Measurements from ENCODE around the gene PTPRH.
"Not testable (repeated sequence)": the region's sequence is repeated elsewhere in the genome, so short reads cannot be mapped to it uniquely, and the experiment has no call there.

The PTPRH gene

DNA sequence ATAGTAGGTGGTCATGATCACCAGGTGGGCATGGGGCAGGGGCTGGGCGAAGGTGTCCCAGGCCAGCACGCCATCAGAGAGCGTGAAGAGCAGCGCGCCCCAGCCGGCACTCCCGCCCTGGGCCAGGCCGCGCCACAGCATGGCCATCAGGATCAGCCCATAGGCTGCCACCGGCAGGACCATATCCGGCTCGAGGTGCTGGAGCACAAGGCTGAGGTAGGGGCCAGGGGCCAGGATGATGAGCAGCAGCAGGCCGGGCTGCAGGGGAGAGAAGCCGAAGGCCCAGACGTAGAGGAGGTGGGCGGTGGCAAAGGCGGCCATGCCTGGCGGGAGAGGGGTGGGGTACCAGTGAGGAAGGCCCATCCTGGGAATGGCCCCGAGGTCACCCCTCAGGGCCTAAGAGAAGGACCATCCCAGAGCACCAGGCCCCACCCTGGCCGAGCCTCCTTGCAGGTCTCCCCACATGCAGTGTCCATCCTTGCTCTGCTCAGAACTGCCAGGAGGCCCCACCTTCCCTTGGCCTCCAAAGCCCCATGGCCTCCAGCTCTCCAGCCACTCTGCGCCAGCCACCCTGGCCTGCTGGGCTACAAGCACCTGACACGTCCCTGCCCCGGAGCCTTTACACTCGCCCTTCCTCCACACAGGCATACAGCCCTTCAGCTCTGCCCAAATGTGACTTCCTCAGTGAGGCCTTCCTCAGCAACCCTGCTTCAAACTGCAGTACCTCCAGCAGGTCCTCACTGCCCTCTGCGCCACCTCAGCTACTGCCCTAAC, 18.1 kb upstream of the PTPRH start:
- in situ Hi-C loops (cut with HindIII; ENCODE audit: low sequenced_read_pairs): no loop called here

DNA sequence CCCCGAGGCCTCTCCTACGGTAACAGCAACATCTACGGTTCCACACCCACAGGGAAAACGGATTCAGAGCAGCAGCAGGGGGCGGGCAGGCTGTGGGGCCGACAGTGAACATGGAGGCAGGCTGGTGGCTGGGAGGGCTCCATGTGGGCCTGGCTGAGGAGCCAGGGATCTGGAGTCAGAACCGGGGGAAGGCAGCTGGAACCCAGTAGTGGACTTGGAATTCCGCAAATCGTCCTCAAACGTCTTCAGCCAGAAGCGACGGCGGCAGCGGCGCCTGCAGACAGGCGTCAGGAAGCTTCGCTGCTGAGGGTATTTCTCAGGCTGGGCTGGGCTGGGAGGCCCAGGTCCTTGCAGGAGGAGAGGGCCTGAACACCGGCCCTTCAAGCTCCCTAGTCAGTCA, 17.5 kb upstream of the PTPRH start:
- in situ Hi-C loops (cut with HindIII; ENCODE audit: low sequenced_read_pairs): no loop called here

DNA sequence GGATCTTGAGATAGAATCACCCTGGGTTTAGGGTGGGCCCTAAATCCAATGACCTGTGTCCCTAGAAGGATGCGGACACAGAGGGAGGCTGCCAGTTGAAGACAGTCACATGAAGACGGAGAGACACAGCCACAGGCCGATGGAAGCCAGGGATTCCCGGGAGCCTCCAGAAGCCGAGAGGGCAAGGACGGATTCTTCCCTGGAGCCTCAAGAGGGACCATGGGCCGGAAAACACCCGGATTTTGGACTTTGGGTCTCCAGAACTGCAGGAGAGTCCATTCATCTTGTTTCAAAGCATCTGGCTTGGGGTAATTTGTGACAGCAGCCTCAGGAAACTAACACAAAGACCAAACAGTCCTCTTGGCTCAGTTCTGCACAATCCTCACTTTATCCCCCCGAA, 17.0 kb upstream of the PTPRH start:
- in situ Hi-C loops (cut with HindIII; ENCODE audit: low sequenced_read_pairs): no loop called here

DNA sequence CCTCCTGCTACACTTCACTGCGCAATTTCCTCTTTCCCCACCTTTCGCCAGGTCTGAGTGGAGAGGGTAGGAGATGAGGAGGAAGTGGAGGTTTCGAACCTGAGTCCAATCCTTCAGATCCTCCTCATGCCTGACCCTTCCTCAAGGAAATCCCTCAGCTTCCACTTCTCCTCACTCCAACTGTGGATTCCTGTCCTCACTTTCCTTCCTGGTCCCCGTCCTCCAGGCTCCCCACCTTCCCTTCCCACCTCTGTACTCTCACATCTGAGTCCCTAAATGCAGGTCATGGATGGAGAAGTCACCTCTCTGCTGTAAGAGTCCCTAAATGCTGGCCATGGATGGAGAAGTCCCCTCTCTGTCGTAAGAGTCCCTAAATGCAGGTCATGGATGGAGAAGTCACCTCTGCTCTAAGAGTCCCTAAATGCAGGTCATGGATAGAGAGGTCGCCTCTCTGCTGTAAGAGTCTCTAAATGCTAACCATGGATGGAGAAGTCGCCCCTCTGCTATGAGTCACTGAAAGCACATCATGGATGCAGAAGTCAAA, 16.2 kb upstream of the PTPRH start:
- in situ Hi-C loops (cut with HindIII; ENCODE audit: low sequenced_read_pairs): no loop called here

DNA sequence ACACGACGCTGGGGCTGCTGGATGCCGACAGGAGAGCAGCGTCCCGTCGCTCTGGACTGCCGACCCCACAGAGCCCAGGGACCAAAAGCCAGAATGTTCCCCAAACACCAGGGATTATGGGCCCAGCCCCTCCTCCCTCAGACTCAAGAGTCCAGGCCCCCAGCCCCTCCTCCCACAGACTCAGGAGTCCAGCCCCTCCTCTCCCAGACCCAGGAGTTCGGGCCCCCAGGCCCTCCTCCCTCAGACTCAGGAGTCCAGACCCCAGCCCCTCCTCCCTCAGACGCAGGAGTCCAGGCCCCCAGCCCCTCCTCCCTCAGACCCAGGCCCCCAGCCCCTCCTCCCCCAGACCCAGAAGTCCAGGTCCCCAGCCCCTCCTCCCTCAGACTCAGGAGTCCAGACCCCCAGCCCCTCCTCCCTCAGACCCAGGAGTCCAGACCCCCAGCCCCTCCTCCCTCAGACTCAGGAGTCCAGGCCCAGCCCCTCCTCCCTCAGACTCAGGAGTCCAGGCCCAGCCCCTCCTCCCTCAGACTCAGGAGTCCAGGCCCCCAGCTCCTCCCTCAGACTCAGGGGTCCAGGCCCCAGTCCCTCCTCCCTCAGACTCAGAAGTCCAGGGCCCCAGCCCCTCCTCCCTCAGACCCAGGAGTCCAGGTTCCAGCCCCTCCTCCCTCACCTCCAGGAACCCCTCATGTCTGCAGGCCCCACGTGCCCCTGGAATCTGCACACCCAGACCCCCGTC, 15.5 kb upstream of the PTPRH start:
- in situ Hi-C loops (cut with HindIII; ENCODE audit: low sequenced_read_pairs): not testable (repeated sequence)

DNA sequence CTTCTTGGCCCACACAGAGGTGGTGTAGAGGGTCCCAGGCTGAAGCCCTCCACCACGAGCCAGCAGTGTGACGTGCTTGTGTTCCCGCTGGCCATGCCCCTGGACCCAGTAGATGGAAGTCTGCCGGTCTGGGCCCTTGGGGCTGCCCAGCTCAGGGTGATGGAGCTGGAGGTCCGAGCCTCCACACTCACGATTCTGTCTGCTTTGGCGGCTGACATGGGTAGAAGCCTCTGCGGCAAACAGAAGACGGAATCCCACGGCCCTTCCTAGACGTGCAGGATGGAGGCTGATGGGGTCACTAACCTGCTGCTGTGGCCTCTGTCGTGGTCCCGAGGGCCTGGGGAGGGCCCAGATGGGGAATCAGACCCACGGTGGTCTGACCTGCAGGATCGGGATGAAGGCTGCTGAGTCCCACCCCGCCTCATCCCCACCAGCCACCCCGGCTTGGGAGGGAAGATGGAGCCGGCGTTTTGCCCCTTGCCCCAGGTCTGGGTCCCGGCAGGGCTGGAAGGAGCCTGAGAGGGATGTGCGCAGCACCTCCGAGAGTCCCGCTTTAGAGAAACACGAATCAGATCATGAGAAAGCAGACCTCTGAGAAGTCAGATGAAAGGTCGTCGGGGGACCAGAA, 14.9 kb upstream of the PTPRH start:
- in situ Hi-C loops (cut with HindIII; ENCODE audit: low sequenced_read_pairs): no loop called here

DNA sequence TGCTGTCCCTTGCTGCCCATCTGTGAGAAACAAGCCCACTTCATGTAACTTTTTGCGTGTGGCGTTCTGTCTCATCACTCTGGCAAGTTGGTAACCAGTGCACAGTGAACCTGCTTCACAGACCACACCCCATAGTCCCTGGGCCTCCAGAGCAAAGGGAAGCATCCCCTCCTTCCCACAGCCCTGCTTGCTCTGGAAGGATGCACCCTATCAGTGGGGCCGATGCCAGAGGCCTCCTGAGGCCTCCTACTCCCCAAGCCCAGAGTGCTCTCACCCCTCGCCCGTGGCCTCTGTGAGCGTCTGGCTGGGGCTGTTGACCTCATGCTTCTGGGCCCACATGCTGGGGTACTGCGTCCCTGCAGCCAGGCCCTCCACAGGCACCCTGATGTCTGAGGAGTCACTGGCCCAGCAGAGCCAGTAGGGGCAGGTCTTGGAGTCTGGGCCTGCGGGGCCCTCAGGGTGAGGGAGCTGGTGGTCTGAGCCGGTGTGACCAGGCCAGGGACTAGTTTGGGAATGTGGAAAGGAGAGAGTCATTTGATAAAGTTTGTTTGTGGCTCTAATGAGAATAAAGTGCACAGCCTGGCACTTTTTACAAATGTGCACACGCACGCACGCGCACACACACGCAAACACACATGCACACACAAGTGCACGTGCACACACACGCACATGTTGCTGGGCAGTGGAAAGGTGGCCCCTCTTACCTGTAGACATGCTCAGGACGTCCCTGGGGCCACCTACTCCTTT, 14.2 kb upstream of the PTPRH start:
- in situ Hi-C loops (cut with HindIII; ENCODE audit: low sequenced_read_pairs): no loop called here

DNA sequence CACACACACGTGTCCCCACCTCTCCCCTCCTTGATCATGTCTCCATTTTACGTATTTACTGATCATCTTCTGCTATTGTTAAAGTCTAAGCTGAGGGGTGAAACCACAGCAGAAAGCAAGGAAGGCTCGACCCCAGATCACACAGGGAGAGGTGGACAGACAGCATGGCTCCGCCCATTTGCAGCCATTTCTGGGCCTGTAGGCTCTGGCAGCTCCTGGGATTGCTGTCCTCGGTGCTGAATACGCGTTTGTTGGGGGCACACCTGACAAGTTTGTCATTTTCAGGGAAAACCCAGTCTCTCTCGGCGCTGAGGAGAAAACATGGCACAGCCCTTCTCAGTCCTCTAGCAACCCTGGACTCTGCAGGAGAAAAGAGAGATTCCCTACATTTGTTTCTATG, 11.2 kb upstream of the PTPRH start:
- in situ Hi-C loops (cut with HindIII; ENCODE audit: low sequenced_read_pairs): no loop called here

DNA sequence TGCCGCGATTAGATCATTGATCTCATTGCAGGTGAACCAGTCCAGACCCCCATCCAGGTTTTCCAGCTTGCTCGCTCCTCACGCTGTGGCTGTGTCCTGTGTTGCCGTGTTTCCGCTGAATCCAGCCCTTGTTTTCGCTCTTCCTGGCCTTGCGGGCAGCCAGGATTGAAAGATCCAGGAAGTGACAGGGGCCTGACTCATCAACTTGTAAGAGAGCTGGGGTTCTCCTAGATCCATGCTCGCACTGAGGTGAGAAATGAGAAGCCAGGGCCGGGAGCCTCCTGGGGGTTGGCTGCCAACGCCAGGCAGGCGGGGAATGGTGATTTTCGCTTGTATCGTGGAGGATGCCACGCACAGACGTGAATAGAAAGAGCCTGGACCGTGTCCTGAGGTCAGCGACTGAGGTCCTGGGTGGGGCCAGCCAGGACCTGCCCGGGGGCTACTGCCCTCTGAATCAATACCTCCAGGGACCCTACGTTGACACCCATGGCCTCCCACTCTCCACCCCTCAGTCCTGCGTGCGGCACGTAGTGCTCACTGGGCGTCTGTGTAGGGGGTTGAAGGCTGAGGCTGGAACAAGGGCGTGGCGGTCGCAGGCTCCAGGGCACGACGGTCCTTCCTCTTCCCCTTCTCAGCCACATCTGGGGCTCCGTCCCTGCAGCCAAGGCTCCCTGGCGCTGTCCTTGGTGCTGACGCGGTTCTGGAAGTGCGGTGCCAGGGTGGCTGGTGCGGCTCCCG, 7.3 kb upstream of the PTPRH start:
- in situ Hi-C loops (cut with HindIII; ENCODE audit: low sequenced_read_pairs): loop anchor here (10.0 kb wide), 1 partner anchor 138 kb away; the partner anchor contains the start of gene COX6B2

DNA sequence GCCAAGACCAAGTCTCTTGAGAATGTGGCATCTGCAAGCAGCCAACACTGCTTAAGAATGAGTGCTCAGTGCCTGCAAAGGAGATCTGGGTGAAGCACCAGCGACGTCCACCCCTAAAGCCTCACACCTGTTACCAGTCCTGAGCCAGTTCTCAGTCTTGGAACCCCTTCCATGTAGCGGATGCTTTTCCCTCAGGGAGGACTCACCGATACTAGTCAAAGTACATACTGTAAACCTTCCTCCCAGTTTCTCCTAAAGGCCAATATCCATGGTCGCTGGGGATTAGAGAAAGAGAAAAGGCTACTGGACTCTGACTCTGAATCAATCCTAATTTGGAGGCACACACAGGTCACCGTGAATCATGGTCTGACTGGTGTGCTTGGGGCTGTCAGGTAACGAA, 4.2 kb upstream of the PTPRH start:
- in situ Hi-C loops (cut with HindIII; ENCODE audit: low sequenced_read_pairs): loop anchor here (10.0 kb wide), 1 partner anchor 141 kb away; the partner anchor contains the start of gene COX6B2

DNA sequence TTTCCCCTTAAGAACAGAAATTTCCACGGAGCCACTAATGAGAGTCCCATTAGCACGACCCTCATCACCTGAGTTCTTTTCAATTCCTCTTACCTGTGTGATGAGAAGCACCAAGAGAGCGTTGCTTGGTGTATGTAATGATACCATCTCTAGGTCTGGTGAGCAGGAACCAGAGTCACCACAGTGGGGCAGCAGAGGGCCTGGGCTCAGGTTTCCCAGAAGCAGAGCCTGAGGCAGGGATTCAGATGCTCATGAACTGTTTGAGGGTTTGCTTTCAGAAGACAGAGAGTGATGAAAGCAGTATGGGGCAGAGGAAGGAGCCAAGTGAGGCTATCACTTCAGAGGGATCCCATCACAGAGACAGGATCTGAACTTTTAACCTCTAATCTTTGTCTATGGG, 3.1 kb upstream of the PTPRH start:
- in situ Hi-C loops (cut with HindIII; ENCODE audit: low sequenced_read_pairs): loop anchor here (10.0 kb wide), 1 partner anchor 142 kb away; the partner anchor contains the start of gene COX6B2

DNA sequence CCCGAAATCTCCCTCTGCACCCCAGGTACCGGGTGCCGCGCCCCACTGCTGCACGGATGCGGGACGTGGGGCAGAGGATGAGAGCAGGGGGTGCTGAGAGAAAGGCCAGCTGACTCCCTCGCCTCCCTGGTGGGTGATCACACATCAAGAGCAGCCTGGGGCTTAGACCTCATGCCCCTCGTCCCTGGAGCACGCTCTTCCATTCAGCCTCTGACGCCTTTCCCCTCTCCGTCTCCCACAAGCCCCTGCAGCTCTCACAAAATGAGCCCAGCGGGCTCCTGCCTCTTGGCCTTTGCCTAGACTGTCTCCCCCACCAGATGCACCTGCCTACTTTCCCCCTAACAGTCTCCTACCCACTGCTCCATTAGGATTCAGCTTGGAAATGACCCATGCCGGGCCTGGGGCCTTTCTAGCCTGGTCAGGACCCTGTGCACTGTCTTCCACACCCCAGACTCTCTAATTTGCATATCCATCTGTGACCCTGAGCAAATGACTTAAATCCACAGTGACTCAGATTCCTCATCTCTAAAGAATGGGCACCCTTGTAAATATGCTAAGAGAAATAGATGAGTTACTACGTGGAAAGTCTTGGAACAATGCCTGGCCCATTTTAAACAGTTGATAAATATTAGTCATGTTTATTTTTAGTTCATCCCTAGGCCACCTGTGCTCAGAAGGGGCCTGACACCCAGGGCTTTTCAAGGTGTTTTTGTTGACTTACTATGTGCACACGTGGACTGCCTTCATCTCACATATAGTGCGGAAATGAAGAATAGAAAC, 582 bp upstream of the PTPRH start:
- in situ Hi-C loops (cut with HindIII; ENCODE audit: low sequenced_read_pairs): loop anchor here (10.0 kb wide), 1 partner anchor 145 kb away; the partner anchor contains the start of gene COX6B2

DNA sequence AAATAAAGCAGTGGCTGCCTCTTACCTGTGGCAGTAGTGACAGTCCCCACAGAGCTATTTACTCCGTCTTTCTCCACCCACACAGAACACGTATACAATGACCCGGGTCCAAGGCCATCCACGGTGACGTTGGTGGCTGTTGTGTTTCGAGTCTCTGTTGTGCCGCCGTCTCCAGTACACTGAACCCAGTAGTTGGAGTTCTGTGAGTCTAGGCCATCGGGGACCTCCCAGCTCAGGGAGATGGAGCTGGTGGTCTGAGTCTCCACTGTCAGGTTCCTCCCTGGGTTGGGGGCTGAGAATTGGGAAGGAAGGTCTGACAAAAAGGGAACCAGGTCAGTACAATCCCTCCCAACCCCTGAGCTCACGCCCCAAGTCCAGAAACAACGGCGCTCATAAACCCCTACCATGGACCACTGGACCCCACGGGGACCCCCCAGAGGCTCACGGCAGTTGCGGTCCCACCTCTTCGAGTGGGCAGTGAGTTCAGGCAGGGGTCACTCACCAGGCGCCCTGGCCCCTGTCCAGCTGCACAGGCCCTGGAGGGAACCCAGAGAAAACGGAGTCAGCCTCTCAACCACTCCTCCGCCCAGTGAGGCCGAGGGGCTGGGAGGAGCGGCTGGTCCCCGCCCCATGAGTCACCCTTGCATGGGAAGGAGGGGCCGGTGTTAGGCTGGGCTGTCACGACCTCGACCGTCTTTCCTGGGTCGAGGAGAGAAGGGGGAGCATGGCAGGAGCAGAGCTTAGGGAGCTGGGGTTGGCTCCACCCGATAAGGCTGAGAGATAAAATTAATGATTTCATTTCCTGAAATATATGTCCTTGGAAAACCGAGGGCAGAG, 2.4 kb downstream of the PTPRH start:
- in situ Hi-C loops (cut with HindIII; ENCODE audit: low sequenced_read_pairs): no loop called here

DNA sequence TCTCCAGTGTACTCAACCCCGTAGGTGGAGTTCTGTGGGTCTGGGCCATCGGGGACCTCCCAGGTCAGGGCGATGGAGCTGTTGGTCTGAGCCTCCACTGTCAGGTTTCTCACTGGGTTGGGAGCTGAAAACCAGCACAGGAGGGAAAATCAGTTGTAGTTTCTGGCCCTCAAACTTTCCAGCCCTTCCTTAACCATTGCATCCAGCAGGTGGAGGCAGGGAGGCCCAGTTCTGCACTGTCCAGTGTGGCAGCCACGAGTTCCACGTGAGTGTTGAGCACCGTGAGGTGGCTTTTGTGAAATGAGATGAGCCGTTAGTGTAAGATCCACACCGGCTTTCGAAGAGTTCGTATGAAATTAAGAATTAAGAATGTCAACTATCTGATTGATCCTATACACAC, 7.1 kb downstream of the PTPRH start:
- in situ Hi-C loops (cut with HindIII; ENCODE audit: low sequenced_read_pairs): not testable (repeated sequence)

DNA sequence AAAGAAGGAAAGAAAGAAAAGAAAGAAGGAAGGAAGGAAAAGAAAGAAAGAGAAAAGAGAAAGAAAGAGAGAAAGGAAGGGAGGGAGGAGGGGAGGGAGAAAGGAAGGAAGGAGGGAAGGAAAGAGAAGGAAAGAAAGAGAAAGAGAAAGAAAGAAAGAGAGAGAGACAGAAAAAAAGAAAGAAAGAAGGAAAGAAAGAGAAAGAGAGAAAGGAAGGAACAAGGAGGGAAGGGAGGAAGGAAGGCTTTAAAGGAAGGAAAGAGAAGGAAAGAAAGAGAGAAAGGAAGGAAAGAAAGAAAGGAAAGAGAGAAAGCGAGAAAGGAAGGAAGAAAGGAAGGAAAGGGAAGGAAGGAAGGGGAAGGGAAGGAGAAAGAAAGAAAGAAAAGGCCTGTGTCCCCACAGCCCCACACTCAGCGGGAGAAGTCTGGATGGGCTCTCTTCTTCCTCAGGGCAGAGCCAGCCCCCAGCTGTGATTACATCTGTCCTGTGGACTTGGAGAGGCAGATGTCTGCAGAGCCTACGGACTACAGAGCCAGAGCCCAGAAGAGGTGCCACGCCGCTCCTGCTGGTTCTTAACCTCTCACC, 9.6 kb downstream of the PTPRH start:
- in situ Hi-C loops (cut with HindIII; ENCODE audit: low sequenced_read_pairs): no loop called here

DNA sequence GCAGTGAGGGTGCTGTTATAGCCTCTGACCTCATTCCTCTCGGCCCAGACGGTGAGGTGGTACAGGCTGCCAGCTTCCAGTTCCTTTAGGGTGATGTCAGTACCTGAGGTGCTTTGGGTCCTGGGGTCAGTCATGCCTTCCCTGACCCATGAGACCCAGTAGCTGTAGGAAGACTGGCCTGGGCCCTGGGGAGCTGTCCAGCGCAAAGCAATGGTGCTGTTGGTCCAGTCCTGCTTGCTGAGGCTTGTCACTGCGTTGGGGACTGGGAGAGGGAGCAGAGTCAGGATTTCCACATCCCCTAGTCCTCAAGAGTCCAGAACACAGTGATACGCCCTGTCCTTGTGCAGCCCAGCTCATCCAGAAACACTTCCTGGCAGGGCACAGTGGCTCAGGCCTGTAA, 10.7 kb downstream of the PTPRH start:
- in situ Hi-C loops (cut with HindIII; ENCODE audit: low sequenced_read_pairs): no loop called here

DNA sequence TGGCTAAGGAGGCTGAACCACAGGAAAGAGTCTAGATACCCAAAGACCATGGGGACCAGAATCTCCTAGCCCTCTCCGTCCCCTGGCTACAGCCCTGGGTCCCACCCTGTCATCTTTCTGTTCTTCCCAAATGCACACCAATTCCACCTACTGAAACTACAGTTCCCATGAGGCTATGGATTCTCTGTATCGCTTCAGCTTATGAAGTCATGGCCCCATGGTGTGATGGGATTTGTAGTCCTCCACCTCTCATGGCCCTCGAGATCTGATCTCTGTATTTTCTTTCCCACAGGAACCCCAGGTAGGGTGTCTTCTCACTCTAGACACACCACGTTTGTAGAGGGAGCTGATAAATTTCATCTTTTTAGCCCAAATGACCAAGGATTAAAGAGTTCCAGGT, 11.8 kb downstream of the PTPRH start:
- in situ Hi-C loops (cut with HindIII; ENCODE audit: low sequenced_read_pairs): no loop called here

DNA sequence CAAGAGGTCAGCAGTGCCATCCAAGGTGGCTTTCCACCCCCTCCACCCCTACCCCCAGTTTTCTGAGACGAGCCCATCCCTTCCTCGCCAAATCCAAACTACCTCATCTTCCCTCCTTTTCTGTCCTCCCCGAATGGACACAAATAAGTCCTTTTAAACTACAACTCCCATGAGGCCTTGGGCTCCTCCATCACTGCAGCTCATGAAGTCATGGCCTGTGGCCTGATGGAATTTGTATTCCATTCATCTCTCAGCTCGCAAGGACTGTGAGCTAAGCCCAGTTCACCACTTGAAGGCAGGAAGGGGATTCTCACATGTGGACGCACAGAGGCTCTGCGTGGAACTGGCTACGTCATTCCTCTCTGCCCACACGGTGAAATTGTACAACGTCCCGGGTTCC, 12.5 kb downstream of the PTPRH start:
- in situ Hi-C loops (cut with HindIII; ENCODE audit: low sequenced_read_pairs): no loop called here
